H9 (cell line): Measurements from ENCODE around the gene LIX1L. TPM values are rescaled to one million over a fixed set of nuclear protein-coding genes. Genes with fewer than 3 reads are reported as not detected.
A peak's percentile ranks its signal among the peaks of the same experiment; 100 is the strongest.

Experiments
- DNase-seq: peaks from one replicate; pipeline ENCODE4 v3.0.0-alpha.2; 2017
- H2AFZ ChIP-seq: one replicate; pipeline ENCODE4 v1.6.1; 2013; ENCODE audit warnings: mild to moderate bottlenecking, low read length, control low read depth, moderate library complexity
- H2AK5ac ChIP-seq: 2 replicates; pipeline ENCODE4 v1.6.1; 2013; ENCODE audit warnings: low read length, control low read depth, mixed read lengths; ENCODE audit not compliant: insufficient read length
- H2BK120ac ChIP-seq: one replicate; pipeline ENCODE4 v1.6.1; 2013; ENCODE audit warnings: low read depth, mild to moderate bottlenecking, low read length, control low read depth, inconsistent platforms; ENCODE audit not compliant: poor library complexity, severe bottlenecking
- H2BK12ac ChIP-seq: 2 replicates; pipeline ENCODE4 v1.6.1; 2013; ENCODE audit warnings: low read length, control low read depth, mixed read lengths, low read depth; ENCODE audit not compliant: insufficient read length
- H2BK15ac ChIP-seq: 2 replicates; pipeline ENCODE4 v1.6.1; 2013; ENCODE audit warnings: low read depth, low read length, control low read depth
- H2BK20ac ChIP-seq: one replicate; pipeline ENCODE4 v1.6.1; 2013; ENCODE audit warnings: low read depth, mild to moderate bottlenecking, low read length, control low read depth, inconsistent platforms; ENCODE audit not compliant: poor library complexity, severe bottlenecking
- H2BK5ac ChIP-seq: 2 replicates; pipeline ENCODE4 v1.6.1; 2013; ENCODE audit warnings: low read length, control low read depth, mixed read lengths; ENCODE audit not compliant: insufficient read length
- H3K14ac ChIP-seq: 2 replicates; pipeline ENCODE4 v1.6.1; 2013; ENCODE audit warnings: low read length, control low read depth; ENCODE audit not compliant: insufficient read depth
- H3K18ac ChIP-seq: 2 replicates; pipeline ENCODE4 v1.6.1; 2013; ENCODE audit warnings: low read depth, mild to moderate bottlenecking, mixed read lengths, low read length, control low read depth; ENCODE audit not compliant: insufficient read length
- H3K23ac ChIP-seq: 2 replicates; pipeline ENCODE4 v1.6.1; 2013; ENCODE audit warnings: low read length, control low read depth, mixed read lengths, low read depth; ENCODE audit not compliant: insufficient read length
- H3K23me2 ChIP-seq: 2 replicates; pipeline ENCODE4 v1.6.1; 2013; ENCODE audit warnings: low read depth, mild to moderate bottlenecking, mixed read lengths, low read length, control low read depth; ENCODE audit not compliant: insufficient read length, poor library complexity, severe bottlenecking
- H3K27ac ChIP-seq: 2 replicates; pipeline ENCODE4 v1.5.1; 2013; ENCODE audit warnings: low read length, control low read depth, mixed read lengths, low read depth; ENCODE audit not compliant: insufficient read length
- H3K27me3 ChIP-seq: 2 replicates; pipeline ENCODE4 v1.6.1; 2013; ENCODE audit warnings: low read length, control low read depth, inconsistent platforms; ENCODE audit not compliant: insufficient read depth
- H3K4ac ChIP-seq: 2 replicates; pipeline ENCODE4 v1.6.1; 2013; ENCODE audit warnings: low read depth, mild to moderate bottlenecking, control low read depth, inconsistent platforms, low read length, moderate library complexity
- H3K4me1 ChIP-seq: 2 replicates; pipeline ENCODE4 v1.6.1; 2013; ENCODE audit warnings: low read length, control low read depth, inconsistent platforms; ENCODE audit not compliant: insufficient read depth
- H3K4me2 ChIP-seq: 2 replicates; pipeline ENCODE4 v1.6.1; 2013; ENCODE audit warnings: low read length, control low read depth, mixed read lengths; ENCODE audit not compliant: insufficient read length, insufficient read depth
- H3K56ac ChIP-seq: 2 replicates; pipeline ENCODE4 v1.6.1; 2013; ENCODE audit warnings: low read depth, mild to moderate bottlenecking, mixed read lengths, low read length, control low read depth; ENCODE audit not compliant: insufficient read length
- H3K79me1 ChIP-seq: 2 replicates; pipeline ENCODE4 v1.6.1; 2013; ENCODE audit warnings: low read depth, mild to moderate bottlenecking, moderate library complexity, low read length, control low read depth, inconsistent platforms; ENCODE audit not compliant: insufficient read depth, poor library complexity, severe bottlenecking
- H3K79me2 ChIP-seq: 2 replicates; pipeline ENCODE4 v1.6.1; 2013; ENCODE audit warnings: low read length, control low read depth, inconsistent platforms; ENCODE audit not compliant: insufficient read depth
- H3K9ac ChIP-seq: 2 replicates; pipeline ENCODE4 v1.6.1; 2013; ENCODE audit warnings: low read length, control low read depth, mixed read lengths; ENCODE audit not compliant: insufficient read length; ENCODE audit errors: extremely low read depth
- H3K9me3 ChIP-seq: one replicate; pipeline ENCODE4 v1.6.1; 2013; ENCODE audit warnings: low read depth, low read length, inconsistent platforms; ENCODE audit not compliant: control insufficient read depth
- H3T11ph ChIP-seq: one replicate; pipeline ENCODE4 v1.6.1; 2013; ENCODE audit warnings: mild to moderate bottlenecking, low read length, control low read depth, inconsistent platforms
- H4K20me1 ChIP-seq: one replicate; pipeline ENCODE4 v1.6.1; 2013; ENCODE audit not compliant: control insufficient read depth, insufficient read length, insufficient read depth
- H4K5ac ChIP-seq: 2 replicates; pipeline ENCODE4 v1.6.1; 2013; ENCODE audit warnings: low read depth, mild to moderate bottlenecking, mixed read lengths, low read length, control low read depth; ENCODE audit not compliant: insufficient read length
- H4K8ac ChIP-seq: replicated peaks from 2 replicates; pipeline ENCODE4 v1.6.1; 2013; ENCODE audit warnings: low read length, control low read depth, mixed read lengths, low read depth; ENCODE audit not compliant: insufficient read length
- H4K91ac ChIP-seq: 2 replicates; pipeline ENCODE4 v1.6.1; 2013; ENCODE audit warnings: low read depth, mild to moderate bottlenecking, moderate library complexity, mixed read lengths, low read length, control low read depth; ENCODE audit not compliant: insufficient read length
- H3K27ac Mint-ChIP-seq, 3 experiments: 2 replicates in 2 of 3; 3 replicates in 1 of 3; pipeline ENCODE4 v1.8.0; 2020 to 2021; ENCODE audit warnings: mixed read lengths in 3 of 3, mild to moderate bottlenecking in 1 of 3, moderate library complexity in 1 of 3
- H3K27me3 Mint-ChIP-seq: 2 replicates; pipeline ENCODE4 v1.8.0; 2021; ENCODE audit warnings: low read depth, mild to moderate bottlenecking, moderate library complexity, mixed read lengths
- H3K36me3 Mint-ChIP-seq, 3 experiments: 2 replicates in 2 of 3; 3 replicates in 1 of 3; pipeline ENCODE4 v1.8.0; 2020 to 2021; ENCODE audit warnings: low read depth in 3 of 3, mixed read lengths in 3 of 3; ENCODE audit not compliant: insufficient read depth in 1 of 3
- H3K4me1 Mint-ChIP-seq, 2 experiments: 2 replicates each; pipeline ENCODE4 v1.8.0; 2020; ENCODE audit warnings: mixed read lengths in 2 of 2
- H3K4me3 Mint-ChIP-seq, 2 experiments: 2 replicates in 1 of 2; 3 replicates in 1 of 2; pipeline ENCODE4 v1.8.0; 2020 to 2021; ENCODE audit warnings: mild to moderate bottlenecking in 2 of 2, mixed read lengths in 2 of 2, moderate library complexity in 1 of 2
- H3K9me3 Mint-ChIP-seq, 2 experiments: 2 replicates in 1 of 2; 3 replicates in 1 of 2; pipeline ENCODE4 v1.8.0; 2020; ENCODE audit warnings: mild to moderate bottlenecking in 2 of 2, mixed read lengths in 2 of 2, moderate library complexity in 1 of 2
- CTCF ChIP-seq: fragments of 200-600 bp; sonication (generic); conservative IDR thresholded peaks from 3 replicates; pipeline ENCODE4 v1.8.0; 2021; ENCODE audit warnings: antibody characterized with exemption, mild to moderate bottlenecking
- WGBS: extraction: QIAGEN DNeasy Blood & Tissue Kit; methylation state at CpG from one replicate; pipeline ENCODE4 v1.1.7; 2013; ENCODE audit warnings: missing lambda C conversion rate, low lambda C conversion rate, mixed read lengths; ENCODE audit not compliant: insufficient read length; ENCODE audit errors: extremely low coverage; 5-methylcytosine and 5-hydroxymethylcytosine counted together
- total RNA-seq: library from RNA; stranded (reverse); gene quantifications from 2 replicates; pipeline ENCODE4 v1.2.1, GENCODE V29; 2021

The LIX1L gene
- total RNA-seq, 1 experiment from 2014 or later = 5.9 TPM

GRCh38 chr1:145961425-145962156 is 3.8 kb upstream of the LIX1L start:
- Histone ChIP-seq H2BK20ac (no peak overlapping the region), H3K4me1 (peaks cover 2% of the 10 kb centered on the region; the same call in 1 of the 2 replicates), H2AK5ac (no peak overlapping the region), H3K79me2 (no peaks in the 10 kb centered on the region), H4K91ac (no peak overlapping the region), H3K79me1 (no peaks in the 10 kb centered on the region), H3K9ac (no peak overlapping the region), H3K9me3 (no peaks in the 10 kb centered on the region), H3T11ph (no peak overlapping the region), H3K14ac (no peak overlapping the region), H4K5ac (no peak overlapping the region), H2BK120ac (no peak overlapping the region), H2BK5ac (no peak overlapping the region), H3K23ac (no peak overlapping the region), H2AFZ (no peak overlapping the region), H3K23me2 (peaks cover 31% of the 10 kb centered on the region), H3K4ac (no peak overlapping the region), H4K8ac (no peak overlapping the region), H3K4me2 (peak overlapping the region; percentile 75), H3K18ac (no peak overlapping the region), H3K56ac (no peak overlapping the region), H3K27me3 (peaks cover 42% of the 10 kb centered on the region), H3K27ac (no peak overlapping the region), H2BK12ac (no peak overlapping the region), H4K20me1 (no peaks in the 10 kb centered on the region), H2BK15ac (no peak overlapping the region)
- H3K9me3 Mint-ChIP-seq = no peaks in the 10 kb centered on the region
- DNase-seq = no peak
- H3K27ac Mint-ChIP-seq = no peak overlapping the region
- no peak for TF ChIP-seq CTCF
- H3K4me1 Mint-ChIP-seq = peaks cover 40 to 50% of the 10 kb centered on the region in 2 experiments
- H3K4me3 Mint-ChIP-seq = peak overlapping the region; percentile 87 to 95
- peaks cover 71% of the 10 kb centered on the region for H3K27me3 Mint-ChIP-seq
- no CpG with 5 or more reads among the region's 57 CpGs for WGBS
- no peaks in the 10 kb centered on the region; a peak in 1 of 7 replicates for H3K36me3 Mint-ChIP-seq
